Panc1 (cell line): ENCODE measurements around the gene MYH11.

Source experiments
- CTCF ChIP-seq: fragments of 450-650 bp; IDR thresholded peaks from 2 replicates; pipeline ENCODE4 v1.5.1; 2017; ENCODE audit warnings: mild to moderate bottlenecking
- POLR2AphosphoS5 ChIP-seq: IDR thresholded peaks from 2 replicates; pipeline ENCODE4 v1.6.1; 2012; ENCODE audit warnings: mild to moderate bottlenecking, low read depth, low read length, moderate library complexity
- TF ChIP-seq, protein P1 (sequence below), 2 experiments: IDR thresholded peaks; 2 replicates each; pipeline ENCODE4 v1.6.1; 2011 to 2012; ENCODE audit warnings: low read depth in 2 of 2, control low read depth in 1 of 2, low read length in 1 of 2, mild to moderate bottlenecking in 1 of 2, moderate library complexity in 1 of 2; ENCODE audit not compliant: insufficient read depth in 1 of 2

GRCh38 chr16:15881794-15882379 is 25.1 kb upstream of the MYH11 start:
- no peak for TF ChIP-seq CTCF
- no peak for TF ChIP-seq POLR2AphosphoS5
- TF ChIP-seq, protein P1, sequence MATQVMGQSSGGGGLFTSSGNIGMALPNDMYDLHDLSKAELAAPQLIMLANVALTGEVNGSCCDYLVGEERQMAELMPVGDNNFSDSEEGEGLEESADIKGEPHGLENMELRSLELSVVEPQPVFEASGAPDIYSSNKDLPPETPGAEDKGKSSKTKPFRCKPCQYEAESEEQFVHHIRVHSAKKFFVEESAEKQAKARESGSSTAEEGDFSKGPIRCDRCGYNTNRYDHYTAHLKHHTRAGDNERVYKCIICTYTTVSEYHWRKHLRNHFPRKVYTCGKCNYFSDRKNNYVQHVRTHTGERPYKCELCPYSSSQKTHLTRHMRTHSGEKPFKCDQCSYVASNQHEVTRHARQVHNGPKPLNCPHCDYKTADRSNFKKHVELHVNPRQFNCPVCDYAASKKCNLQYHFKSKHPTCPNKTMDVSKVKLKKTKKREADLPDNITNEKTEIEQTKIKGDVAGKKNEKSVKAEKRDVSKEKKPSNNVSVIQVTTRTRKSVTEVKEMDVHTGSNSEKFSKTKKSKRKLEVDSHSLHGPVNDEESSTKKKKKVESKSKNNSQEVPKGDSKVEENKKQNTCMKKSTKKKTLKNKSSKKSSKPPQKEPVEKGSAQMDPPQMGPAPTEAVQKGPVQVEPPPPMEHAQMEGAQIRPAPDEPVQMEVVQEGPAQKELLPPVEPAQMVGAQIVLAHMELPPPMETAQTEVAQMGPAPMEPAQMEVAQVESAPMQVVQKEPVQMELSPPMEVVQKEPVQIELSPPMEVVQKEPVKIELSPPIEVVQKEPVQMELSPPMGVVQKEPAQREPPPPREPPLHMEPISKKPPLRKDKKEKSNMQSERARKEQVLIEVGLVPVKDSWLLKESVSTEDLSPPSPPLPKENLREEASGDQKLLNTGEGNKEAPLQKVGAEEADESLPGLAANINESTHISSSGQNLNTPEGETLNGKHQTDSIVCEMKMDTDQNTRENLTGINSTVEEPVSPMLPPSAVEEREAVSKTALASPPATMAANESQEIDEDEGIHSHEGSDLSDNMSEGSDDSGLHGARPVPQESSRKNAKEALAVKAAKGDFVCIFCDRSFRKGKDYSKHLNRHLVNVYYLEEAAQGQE (IDR thresholded peaks at IDR 0.05; ENCODE audit: insufficient read depth in 1 of 2, low read depth in 2 of 2, low read length in 1 of 2) = no peak
